ENCODE results near the gene SEMA4D. TPM values are rescaled to one million over a fixed set of nuclear protein-coding genes. Genes with fewer than 3 reads are reported as not detected.

The SEMA4D gene
- total RNA-seq, 1 donor from 2014 or later, result 0.27 TPM

DNA sequence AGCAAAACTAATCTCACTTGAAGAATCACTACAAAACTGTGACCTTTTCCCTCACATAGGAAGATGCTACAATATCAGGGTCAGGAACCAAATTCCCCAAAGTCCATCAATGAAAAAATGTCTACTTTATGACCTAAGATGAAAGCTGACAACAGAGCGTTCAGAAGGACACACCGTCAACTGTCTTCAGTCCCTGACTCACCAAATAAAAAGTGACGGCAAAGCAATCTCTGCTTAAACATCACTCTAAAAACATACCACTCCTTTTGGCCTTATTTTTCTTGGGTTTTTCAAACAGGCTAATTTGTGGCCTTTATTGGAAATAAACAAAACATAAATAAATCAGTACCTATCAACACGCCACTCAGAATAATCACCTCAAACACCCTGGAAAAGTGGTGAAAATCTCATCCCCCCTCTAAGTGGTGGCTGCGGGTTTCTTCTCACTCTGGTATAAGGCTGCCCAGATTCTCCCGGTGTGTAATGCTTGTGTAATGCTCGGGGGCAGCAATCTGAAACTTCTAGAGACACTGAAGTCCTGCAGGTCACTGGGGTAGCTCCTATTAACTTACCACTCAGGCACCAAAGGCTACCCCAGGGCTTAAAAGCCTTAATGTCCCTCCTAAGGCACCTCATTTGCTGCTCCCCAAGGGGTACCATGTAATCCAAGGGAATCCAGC is 29.5 kb downstream of the SEMA4D start:
- DNase-seq (ENCODE audit: low read depth), result no peak

DNA sequence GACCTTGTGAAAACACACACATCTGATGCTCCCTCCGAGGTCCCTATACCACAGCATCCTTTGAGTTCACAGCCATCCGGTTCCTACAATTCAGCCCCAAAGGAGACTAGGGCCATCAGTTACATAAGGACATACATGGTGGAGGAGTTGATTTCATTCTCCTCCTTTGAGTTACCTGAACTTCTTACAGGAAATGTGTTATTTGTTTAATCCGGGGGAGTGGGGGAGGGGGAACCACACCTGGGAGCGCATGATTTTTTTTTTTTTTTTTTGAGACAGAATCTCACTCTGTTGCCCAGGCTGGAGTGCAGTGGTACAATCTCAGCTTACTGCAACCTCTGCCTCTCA is 30.7 kb downstream of the SEMA4D start:
- no peak for DNase-seq (ENCODE audit: low read depth)

DNA sequence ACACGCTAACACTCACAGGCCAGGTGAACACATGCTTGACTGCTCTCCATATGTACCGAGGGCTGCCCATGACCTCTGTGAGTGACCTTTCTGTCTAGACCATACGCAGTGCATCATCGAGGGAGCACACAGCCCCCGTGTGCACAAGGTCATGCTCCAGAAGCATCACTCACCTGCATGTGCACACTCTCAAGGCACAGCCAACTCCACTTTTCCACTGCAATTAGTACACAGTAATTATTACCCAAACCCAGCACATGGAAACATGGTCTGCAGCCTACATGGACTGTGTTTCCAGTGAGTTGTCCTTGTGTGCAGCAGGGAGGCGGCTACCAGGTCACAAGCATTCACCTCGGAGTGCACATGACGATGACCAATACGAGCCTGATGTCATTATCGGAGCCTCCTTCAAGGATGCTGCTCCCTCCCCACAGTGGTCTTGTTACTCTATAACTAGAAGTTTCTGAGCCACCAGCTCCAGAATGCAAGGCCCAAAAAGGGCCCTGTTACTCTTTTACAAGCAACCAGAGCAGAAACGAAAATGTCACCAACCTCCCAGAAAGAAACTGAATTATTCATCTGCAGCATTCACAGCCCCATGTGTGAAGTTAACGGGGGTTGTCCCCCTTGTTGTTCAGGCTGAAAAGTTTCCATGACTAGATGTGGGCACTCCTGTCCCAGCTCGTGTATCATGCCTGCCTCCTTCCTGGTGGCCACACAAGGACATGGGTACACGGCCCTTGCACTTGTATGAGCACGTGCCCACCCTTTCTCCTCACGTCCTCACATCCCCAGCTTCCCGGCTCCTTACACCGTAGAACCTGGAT is 31.2 kb downstream of the SEMA4D start:
- no peak for DNase-seq (ENCODE audit: low read depth)

DNA sequence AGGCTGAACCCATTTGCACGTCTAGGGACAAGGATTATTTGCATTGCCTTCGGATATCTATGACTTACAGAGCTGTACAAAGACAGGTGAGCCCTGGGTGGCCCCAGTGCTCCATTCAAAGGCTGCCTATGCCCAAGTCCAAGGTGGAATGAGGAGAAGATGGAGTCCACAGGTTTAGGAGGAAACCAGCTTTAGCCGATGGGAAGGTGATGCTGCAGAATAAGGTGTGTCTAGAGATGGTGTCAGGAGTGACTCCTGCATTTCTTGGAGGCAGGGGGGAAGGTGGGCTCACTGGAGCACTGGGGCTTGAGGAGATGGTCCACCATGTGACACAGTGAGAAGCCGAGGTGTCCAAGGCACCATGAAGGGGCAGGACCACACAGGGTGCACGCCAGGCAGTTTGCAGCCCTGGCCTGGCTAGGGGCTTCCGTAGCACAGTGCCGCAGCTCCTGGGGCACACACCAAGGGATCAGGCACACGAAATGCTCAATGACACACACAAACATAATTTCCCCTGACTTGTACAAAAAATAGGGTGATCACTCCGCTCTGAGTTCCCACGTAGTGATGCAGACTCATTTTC is 32.1 kb downstream of the SEMA4D start:
- no peak for DNase-seq (ENCODE audit: low read depth)

DNA sequence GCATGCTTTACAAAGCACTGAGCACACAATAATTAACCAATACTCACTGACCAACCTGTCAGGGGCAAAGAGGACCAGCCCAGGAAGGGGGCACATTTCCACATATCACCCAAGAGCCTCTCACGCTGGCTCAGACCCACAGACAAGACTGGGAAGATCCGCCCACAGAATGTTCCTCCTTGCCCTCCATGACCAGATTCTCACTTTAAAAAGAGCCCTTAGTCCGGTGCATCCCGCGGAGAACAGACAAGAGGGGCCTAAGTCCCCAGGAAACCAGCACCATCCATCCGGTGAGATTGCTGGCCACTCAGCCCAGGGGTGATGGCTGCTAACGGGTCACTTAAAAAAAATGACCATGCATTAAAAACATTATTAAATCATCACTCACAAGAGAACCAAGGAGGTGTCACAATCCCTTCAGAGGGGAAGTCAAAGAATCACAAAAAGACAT is 32.9 kb downstream of the SEMA4D start:
- DNase-seq (ENCODE audit: low read depth), result no peak

DNA sequence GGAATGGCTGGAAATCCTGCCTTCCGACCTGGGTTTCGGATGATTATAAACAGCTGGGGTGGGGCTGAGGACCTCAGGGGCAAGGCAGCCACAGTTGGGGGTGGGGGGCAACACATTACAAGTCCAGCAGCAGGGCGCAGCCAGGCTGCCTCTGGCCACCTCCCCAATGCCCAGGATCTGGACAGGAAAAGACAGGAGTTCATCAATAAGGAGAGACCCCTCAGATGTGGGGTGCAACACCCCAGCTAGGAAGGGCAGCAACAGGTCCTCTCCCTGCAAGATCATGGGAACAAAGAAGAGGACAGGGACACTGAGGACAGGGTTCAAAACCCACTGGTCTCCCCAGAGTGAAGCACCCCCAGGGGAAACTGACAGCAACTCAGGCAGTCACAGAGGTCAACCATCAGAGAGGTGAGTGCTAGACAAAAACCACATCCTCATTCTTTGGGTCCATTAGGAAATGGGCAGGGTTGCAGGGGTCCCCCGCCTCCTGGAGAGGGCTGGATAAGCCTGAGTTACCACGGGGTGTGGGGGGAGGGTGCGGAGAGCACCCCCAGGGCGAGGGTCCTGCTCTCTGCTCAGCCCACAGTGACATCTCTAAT is 33.5 kb downstream of the SEMA4D start:
- DNase-seq (ENCODE audit: low read depth), result no peak

DNA sequence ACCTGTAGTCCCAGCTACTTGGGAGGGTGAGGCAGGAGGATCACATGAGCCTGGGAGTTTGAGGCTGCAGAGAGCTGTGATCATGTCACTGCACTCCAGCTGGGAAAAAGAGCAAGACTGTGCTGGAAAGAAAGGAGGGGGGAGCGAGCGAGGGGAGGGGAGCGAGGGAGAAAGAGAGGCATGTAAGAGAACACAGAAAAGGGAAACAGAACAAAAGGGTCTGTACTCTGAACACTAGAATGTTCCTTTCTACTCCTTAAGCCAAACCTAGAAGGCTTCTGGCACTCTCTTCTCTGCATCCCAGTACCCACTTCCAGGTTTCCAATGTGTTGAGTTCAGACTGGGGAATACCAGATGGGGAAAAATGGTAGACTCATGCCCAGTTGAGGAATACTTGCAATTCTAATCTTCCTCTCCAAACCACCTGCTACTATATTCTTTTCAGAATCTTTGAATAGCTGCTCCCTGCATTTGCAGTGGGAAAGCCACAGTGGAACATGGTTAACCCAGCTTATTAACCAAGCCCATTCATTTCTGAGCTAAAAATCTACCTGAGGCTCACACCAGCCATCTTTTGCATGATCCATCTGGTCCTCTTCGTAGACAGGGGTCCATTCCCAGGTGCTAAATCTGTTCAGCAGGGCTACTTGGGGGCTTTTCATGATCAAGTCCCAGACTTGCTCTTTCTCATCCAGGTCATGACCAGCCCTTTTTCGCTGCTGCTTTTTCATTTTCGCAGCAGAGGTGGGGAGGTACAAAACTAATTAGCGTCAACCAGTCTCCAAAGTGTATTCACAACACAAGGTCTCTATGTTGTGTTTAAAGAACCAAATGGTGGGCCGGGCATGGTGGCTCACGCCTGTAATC is 34.9 kb downstream of the SEMA4D start:
- no peak for DNase-seq (ENCODE audit: low read depth)

DNA sequence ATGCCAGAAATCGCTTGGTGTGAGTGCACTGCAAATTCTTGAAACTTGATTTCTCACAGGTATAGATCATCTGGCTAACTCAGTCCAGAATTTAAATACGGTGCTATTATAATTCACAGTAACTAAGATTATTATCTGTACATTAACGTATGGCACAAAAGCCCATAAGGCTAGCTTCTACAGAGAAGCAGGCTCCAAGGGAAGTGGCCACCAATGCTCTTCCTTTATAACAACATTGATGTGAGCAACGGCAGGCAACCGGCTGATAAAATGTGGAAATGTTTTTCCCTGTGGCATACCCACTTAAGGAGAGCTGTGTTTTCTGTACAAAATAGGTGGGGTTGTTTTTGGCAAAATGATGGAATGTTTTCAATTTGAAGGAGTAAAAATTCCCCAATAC is 35.7 kb downstream of the SEMA4D start:
- DNase-seq (ENCODE audit: low read depth), result no peak

DNA sequence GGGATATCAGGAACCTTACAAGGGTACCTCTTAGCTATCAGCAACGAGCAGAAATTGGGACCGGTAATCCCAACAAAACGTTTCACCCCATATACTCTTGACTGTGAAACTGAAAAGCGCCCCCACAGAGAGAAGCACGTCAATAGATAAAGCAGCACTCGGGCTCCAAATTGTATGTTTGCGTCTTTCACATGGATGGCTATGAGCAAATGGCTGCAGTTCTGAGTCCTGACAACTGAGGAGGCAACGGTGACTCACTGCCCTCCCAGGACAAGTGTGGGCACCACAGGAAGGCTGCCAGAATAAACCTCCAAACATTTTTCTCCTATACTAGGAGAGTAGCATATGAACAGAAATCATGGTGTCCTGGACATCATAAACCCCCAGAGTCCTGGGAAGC is 36.6 kb downstream of the SEMA4D start:
- peak; percentile 18 for DNase-seq (ENCODE audit: low read depth)

DNA sequence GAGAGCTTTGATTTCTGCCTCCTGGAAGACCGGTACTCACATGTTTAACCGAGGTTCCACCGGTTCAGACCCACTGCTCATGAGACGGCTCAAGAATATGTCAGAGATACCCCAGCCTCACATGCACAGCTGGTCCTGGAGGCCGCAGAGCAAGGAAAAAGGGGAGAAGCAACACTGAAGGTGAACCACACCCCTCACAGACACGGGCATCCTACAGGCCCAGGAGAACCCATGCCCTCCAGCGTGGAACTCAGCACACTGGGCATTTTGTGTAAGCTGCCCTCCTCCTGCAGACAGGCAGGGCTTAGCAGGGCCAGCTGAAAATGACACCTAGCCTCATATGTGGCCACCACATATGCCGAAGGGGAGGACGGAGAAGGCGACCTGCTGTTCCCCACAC is 37.4 kb downstream of the SEMA4D start:
- no peak for DNase-seq (ENCODE audit: low read depth)

DNA sequence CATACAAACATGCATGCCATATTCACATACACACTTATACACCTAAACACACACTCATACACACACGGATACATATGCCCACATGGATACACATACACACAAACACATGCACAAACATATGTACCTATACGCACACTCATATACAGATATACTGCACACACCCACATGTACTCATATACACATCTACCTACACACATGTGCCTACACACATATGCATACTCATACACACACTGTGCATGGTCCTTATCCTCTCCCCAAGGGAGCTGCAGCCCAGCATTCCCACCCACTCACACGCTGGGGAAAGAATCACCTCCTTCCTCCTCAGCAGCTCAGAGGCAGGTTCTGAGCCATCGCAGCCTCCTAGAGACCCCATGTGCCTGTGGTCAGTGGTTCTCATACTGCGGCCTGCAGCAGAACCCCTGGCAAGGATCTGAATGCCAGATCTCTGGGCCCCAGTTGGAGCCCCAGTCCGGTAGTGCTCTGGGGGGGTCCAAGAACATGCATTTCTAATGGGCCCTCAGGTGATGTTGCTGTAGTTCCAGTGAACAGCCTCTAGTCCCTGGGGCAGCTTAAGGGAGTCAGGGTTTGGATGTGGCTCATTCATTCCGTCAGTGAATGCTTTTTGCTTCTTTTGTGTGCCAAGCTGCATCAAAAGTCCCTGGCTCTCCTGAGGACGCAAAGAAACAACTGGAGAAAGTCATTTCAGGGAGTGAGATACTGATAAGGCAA is 39.0 kb downstream of the SEMA4D start:
- DNase-seq (ENCODE audit: low read depth), result no peak

DNA sequence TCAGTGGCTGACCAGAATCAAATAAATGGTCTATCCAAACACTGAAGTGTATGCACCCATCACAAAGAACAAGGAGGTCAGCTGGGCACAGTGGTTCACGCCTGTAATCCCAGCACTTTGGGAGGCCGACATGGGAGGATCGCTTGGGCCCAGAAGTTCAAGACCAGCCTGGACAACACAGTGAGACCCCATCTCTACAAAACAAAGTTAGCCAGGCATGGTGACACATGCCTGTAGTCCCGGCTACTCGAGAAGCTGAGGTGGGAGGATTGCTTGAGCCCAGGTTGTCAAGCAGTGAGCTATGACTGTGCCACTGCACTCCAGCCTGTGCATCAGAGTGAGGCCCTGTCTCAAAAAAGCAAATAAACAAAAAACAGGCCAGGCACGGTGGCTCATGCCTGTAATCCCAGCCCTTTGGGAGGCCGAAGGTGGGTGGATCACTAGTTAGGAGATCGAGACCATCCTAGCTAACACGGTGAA is 40.5 kb downstream of the SEMA4D start:
- no peak for DNase-seq (ENCODE audit: low read depth)

DNA sequence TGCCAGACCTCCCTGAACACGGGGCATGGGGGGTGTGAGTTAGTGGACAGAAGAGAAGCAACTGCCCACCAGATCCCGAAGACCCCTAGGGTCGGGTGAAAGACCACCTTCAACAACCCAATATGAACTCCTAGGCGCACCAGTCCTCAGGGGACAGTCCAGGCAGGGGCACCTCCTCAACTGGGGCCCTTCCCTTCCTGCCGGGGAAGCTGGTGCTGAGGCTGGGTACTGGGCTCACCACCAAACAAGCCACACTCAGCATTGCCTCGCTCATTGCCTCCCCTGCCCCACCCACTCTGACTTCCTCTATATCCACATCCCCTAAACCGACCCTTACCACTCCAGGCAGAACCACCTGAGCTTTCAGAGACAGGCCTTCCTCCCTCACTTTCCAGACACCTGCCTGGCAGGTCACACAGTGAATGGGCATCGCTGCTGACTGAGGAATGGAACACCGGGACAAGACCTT is 42.5 kb downstream of the SEMA4D start:
- no peak for DNase-seq (ENCODE audit: low read depth)

DNA sequence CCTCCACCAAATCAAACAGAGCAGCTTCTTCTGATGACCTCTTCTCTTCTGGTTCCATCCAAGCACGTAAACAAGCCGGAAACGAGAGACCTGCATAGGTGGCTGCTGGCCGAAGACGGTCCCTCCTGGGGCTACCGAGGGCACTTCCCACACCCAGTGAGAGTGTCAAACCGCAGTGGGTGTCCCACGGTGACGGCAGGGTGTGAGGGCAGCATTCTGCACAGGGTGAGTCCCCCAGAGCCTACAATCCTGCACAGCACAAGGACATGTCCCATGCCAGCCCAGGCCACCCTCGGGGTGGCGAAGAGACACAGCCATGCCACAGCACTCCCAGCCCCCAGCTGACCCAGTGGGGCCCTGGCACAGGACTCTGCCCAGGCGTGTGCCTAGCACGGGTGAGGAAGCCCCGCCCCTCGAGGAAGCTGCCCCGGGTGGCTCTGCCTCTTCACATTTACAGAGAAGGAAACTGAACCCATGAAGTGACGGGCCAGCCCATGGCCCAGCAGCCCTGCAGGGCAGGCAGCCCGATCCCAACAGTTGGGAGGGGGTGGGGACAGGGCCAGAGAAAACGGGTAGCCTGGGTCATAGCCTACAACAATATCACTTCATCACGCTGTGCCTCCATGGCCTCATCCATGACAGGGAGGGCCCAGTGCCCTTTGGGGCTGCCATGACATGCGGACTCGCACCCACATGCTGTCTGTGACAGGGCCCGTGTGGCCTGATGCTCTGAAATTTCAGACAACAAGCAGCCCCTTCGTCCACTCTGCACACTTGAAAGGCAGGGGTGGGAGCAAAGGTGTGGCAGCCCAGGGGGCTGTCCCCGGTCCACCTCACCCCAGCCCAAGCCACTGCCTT is 43.2 kb downstream of the SEMA4D start:
- no peak for DNase-seq (ENCODE audit: low read depth)

DNA sequence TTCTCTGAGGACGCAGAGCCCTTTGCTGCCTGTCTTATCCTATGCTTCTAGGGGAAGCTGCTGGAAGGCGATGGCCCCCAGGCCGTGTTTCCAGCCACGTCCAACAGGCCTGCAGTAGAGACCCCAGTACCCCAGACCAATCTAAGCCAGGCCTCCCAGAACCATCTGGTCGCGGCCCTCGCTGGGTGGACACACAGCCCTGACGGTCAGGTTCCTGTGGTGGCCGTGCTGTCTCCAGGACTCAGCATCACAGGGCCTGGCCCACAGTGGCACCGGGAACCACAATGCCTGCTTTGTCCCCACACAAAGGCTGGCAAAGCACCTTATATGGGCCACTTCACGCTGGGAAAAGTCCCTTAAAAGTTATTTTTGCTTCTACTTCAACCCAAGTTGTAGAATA is 44.5 kb downstream of the SEMA4D start:
- no peak for DNase-seq (ENCODE audit: low read depth)

DNA sequence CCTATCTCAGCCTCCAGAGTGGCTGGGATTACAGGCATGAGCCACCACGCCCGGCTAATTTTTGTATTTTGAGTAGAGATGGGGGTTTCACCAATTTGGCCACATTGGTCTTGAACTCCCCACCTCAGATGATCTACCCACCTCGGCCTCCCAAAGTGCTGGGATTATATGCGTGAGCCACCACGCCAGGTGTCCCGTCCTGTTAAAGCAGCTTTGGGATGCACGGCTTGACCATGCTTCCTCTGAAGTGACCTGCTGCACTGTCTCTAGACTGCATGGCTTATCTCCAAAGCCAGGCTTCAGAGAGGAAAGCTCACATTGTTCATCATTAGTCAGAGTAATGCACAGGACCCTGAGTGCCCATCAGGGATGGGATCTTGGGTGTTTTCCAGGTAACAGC is 45.4 kb downstream of the SEMA4D start:
- no peak for DNase-seq (ENCODE audit: low read depth)

DNA sequence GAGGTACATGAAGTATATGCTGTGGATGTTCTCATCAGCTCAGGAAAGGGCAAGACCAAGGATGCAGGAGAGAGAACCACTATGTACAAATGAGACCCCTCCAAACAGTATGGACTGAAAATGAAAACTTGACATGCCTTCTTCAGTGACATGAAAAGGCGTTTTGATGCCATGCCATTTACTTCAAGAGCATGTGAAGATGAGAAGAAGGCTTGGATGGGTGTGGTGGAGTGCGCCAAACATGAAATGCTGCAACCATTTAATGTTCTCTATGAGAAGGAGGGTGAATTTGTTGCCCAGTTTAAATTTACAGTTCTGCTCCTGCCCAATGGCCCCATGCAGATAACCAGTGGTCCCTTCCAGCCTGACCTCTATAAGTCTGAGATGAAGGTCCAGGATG is 47.7 kb downstream of the SEMA4D start:
- DNase-seq (ENCODE audit: low read depth), result no peak

DNA sequence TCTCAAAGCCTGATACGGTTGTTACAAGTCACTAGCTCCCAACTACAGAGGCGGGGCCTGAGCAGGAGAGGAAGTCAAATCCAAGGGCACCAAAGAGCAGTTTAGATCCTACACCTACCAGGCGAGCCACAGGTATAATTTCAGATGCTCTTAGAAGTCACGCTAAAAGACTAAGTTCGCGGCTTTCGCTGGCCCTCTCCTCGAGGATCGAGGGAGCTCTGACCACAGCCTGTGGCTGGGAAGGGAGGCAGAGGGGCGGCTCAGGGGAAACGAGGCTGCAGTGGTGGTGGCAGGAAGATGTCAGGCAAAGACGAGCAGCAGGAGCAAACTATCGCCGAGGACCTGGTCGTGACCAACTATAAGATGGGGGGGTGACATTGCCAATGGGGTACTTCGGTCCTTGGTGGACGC is 48.6 kb downstream of the SEMA4D start:
- DNase-seq (ENCODE audit: low read depth), result no peak

DNA sequence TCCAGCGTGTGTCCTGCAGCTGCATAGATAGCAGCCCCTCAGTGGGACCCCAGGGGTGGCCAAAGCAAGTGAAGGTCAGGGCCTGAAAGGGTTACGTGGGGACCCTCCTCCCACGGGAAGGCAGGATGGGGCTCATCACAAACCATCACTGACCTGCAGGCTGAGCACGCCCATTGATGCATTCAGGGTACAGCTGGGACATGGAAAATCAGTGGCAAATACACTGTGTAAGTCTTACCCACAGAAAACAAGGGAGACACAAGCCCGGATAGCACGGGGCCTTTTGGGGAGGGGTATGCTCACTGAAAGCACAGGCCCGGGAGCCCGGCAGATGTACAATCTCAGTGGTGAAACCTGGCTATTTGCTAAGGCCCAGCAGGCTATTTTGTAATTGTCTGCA is 49.1 kb downstream of the SEMA4D start:
- DNase-seq (ENCODE audit: low read depth), result no peak
